Ovary (tissue), 9 donors: ENCODE measurements around the gene PAK1. TPM values are rescaled to one million over a fixed set of nuclear protein-coding genes. Genes with fewer than 3 reads are reported as not detected.

ENCODE experiments used
- DNase-seq, 5 donors: peaks; one replicate each; pipeline ENCODE4 v3.0.0-alpha.2; 2019 to 2020
- H3K27ac ChIP-seq, 2 donors: fragments of 200-600 bp; one replicate each; pipeline versions ENCODE4 v1.5.1 to v1.8.0; 2019 to 2022
- H3K27me3 ChIP-seq: fragments of 200-600 bp; one replicate; pipeline ENCODE4 v1.8.0; 2022
- H3K36me3 ChIP-seq: fragments of 200-600 bp; sonication (generic); one replicate; pipeline ENCODE4 v1.5.1; 2019
- H3K4me1 ChIP-seq: one replicate; pipeline ENCODE4 v1.8.1; 2013; ENCODE audit warnings: mild to moderate bottlenecking, moderate library complexity; ENCODE audit not compliant: insufficient read depth
- H3K4me3 ChIP-seq: fragments of 200-600 bp; sonication (generic); one replicate; pipeline ENCODE4 v1.5.1; 2017
- H3K9me3 ChIP-seq, 2 donors: fragments of 200-600 bp in 1 of 2; sonication (generic) in 1 of 2; one replicate each; pipeline versions ENCODE4 v1.5.1 to v1.8.1; 2013 to 2019; ENCODE audit warnings: mild to moderate bottlenecking in 1 of 2, moderate library complexity in 1 of 2
- EP300 ChIP-seq: sonication (generic); formaldehyde crosslinking; IDR thresholded peaks from one replicate; pipeline ENCODE4 v1.6.1; 2017; ENCODE audit warnings: antibody characterized with exemption
- POLR2A ChIP-seq: fragments of 450-650 bp; IDR thresholded peaks from one replicate; pipeline ENCODE4 v1.6.1; 2017; ENCODE audit warnings: antibody characterized with exemption, mild to moderate bottlenecking, moderate library complexity
- WGBS, 3 donors: extraction: QIAGEN DNeasy Blood & Tissue Kit in 1 of 3; methylation state at CpG; one replicate each; pipeline versions ENCODE4 v1.1.5 to v1.1.7; 2013 to 2017; 5-methylcytosine and 5-hydroxymethylcytosine counted together
- intact Hi-C, 4 donors: fragments of 100-400 bp; cut with DNase I; formaldehyde crosslinking; loops; one replicate each; pipeline versions ENCODE4 v1.11.0 to v1.15.1; 2022 to 2023
- polyA plus RNA-seq, 2 donors: library from polyadenylated mRNA; stranded (reverse); fragments of 200-250 nt in 1 of 2; fragments of 350-450 nt in 1 of 2; fragmentation: Illumina TruSeq in 1 of 2; extraction: RNeasy Lipid Tissue Mini Kit (QIAGEN cat#74804) in 1 of 2; gene quantifications; one replicate each; pipeline ENCODE4 v1.2.3, GENCODE V29; 2013 to 2014
- total RNA-seq, 7 donors: library from RNA; depleted of rRNA in 2 of 7; stranded (reverse); fragments of >200 nt in 2 of 7; fragmentation: NEBNext Ultra II Directional in 3 of 7; extraction: Animal tissue kit (Norgen Biotek cat#: 25700) in 3 of 7; gene quantifications; one replicate each; pipeline versions ENCODE4 v1.1.0 to v1.2.4, GENCODE V29; 2016 to 2023
- TF ChIP-seq, protein P1 (sequence below), 3 donors: fragments of 450-650 bp in 2 of 3; fragments of 200-600 bp in 1 of 3; IDR thresholded peaks; one replicate each; pipeline versions ENCODE4 v1.5.1 to v1.8.0; 2016 to 2022; ENCODE audit warnings: antibody characterized with exemption in 3 of 3, mild to moderate bottlenecking in 1 of 3
- donor health status: DM: no; HTN: no; CAD: no; lungs with moderate emphysema.
- donor health status: DM: no; HTN: no; CAD: no.
- donor health status: Bipolar disorder and iron deficiency.
- donor health status: DM: yes; HTN: yes; CAD: no.
- donor health status: DM: no; HTN: no; CAD: no.
- donor health status: DM: yes; HTN: yes; CAD: no.

The PAK1 gene
- total and polyA plus RNA-seq, 9 donors, result 18.4 to 53.0 (median 42.3) TPM

DNA sequence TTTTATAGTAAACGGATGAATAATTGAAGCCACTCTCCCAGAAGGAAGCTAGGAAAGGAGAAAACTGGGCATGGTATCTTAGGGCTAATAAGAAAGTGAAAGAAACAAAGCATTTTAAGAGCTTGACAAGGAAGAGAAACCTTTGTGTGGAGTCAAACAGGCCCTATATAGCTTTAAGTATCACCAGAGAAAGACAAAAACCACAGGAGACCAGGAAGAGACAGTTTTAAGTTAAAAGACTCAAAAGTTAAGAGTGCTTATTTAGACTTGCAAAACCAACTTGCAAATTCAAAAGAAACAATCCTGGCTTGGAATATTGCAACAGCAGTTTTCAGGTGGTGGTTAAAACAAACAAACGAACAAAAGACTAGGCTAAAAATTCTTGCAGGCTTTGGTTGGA, 3.4 kb downstream of the PAK1 start:
- Histone ChIP-seq H3K27ac (no peak overlapping the region), H3K9me3 (no peaks in the 10 kb centered on the region), H3K4me3 (no peak overlapping the region), H3K4me1 (peaks cover 5% of the 10 kb centered on the region), H3K27me3 (no peaks in the 10 kb centered on the region), H3K36me3 (no peaks in the 10 kb centered on the region)
- WGBS, 3 donors, result 71 to 85% (median 83%) methylated on average over 2 of the region's 2 CpGs
- DNase-seq, result no peak
- intact Hi-C loops, result loop anchor here in 2 of 4 donors (10.0 kb wide), 3 partner anchors 124 to 346 kb away; partner anchors contain the start of gene MYO7A (in 1 of the 2)
- TF ChIP-seq, protein P1, sequence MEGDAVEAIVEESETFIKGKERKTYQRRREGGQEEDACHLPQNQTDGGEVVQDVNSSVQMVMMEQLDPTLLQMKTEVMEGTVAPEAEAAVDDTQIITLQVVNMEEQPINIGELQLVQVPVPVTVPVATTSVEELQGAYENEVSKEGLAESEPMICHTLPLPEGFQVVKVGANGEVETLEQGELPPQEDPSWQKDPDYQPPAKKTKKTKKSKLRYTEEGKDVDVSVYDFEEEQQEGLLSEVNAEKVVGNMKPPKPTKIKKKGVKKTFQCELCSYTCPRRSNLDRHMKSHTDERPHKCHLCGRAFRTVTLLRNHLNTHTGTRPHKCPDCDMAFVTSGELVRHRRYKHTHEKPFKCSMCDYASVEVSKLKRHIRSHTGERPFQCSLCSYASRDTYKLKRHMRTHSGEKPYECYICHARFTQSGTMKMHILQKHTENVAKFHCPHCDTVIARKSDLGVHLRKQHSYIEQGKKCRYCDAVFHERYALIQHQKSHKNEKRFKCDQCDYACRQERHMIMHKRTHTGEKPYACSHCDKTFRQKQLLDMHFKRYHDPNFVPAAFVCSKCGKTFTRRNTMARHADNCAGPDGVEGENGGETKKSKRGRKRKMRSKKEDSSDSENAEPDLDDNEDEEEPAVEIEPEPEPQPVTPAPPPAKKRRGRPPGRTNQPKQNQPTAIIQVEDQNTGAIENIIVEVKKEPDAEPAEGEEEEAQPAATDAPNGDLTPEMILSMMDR (IDR thresholded peaks at IDR 0.05), result no peak
- no peak for TF ChIP-seq POLR2A
- TF ChIP-seq EP300, result no peak

DNA sequence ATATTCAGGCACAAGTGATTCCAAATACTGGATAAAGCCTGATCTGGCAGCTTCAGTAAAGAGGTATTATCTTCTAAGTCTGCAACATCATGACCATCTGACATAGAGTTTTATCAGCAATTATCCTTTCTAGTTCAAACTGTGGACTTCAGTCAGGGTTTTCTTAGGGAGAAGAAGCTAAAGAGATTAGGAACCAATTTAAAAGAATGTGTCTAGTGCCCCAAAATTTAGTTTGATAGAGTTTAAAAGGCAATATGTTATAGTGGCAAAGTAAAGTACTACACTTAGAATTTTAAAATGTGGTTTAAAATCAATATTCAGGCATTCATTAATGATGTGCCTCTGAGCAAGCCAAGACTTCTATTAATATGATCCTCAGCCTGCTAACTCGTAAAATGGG, 5.4 kb downstream of the PAK1 start:
- Histone ChIP-seq H3K27ac (no peak overlapping the region), H3K27me3 (no peaks in the 10 kb centered on the region), H3K4me1 (peaks cover 5% of the 10 kb centered on the region), H3K4me3 (no peak overlapping the region), H3K9me3 (no peaks in the 10 kb centered on the region), H3K36me3 (no peaks in the 10 kb centered on the region)
- DNase-seq, result no peak
- TF ChIP-seq EP300 (no peak), POLR2A (no peak)
- TF ChIP-seq, protein P1 (IDR thresholded peaks at IDR 0.05), result no peak
- WGBS, 3 donors, result 87 to 97% (median 92%) methylated on average over 1 of the region's 1 CpG
- intact Hi-C loops, result no loop called here

DNA sequence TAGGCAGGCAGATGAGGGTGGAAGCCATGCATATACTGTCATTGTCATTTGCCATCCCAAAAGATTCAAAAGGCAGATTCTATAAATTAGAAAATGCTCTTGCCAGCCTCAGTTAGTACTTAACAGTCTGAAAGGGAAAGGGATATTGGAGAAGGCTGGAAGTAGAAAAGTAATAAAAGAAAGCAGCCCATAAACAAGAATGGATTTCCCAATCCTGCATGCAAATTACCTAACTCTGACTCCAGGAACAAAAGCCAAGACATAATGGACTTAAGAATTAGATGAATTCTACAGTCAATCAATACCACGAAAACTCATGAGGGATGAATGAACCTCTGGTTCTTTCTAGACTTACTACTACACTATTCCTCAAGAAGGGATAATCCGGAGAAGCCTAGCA, 5.9 kb downstream of the PAK1 start:
- no peak overlapping the region for H3K4me3 ChIP-seq
- no peak for DNase-seq
- H3K9me3 ChIP-seq, result no peaks in the 10 kb centered on the region
- intact Hi-C loops, result no loop called here
- H3K36me3 ChIP-seq, result no peaks in the 10 kb centered on the region
- no peak overlapping the region for H3K27ac ChIP-seq
- 83 to 95% (median 92%) methylated on average over 2 of the region's 2 CpGs for WGBS, 3 donors
- no peak for TF ChIP-seq EP300
- H3K27me3 ChIP-seq, result no peaks in the 10 kb centered on the region
- H3K4me1 ChIP-seq, result peaks cover 5% of the 10 kb centered on the region

DNA sequence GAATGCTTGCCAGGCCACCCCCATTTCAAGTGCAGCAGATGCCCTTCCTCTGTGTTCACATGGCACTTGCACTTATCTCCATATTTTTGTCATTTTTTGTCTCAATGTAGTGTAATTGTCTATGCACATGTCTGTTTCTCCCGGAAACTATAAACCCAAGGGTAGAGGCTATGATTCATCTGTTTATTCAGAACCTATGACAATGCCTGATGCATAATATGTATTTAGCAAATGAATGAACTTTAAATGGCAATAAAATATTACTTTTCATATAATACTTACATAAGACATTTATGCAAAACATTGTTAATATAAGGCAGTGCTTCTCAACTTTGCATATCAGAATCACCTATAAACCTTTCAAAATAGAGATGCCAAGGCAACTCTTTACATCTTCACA, 6.7 kb downstream of the PAK1 start:
- Histone ChIP-seq H3K36me3 (no peaks in the 10 kb centered on the region), H3K9me3 (no peaks in the 10 kb centered on the region), H3K4me3 (no peak overlapping the region), H3K27ac (no peak overlapping the region), H3K4me1 (peaks cover 5% of the 10 kb centered on the region), H3K27me3 (no peaks in the 10 kb centered on the region)
- 72 to 76% (median 75%) methylated on average over 1 of the region's 1 CpG for WGBS, 3 donors
- DNase-seq, result no peak
- intact Hi-C loops, result no loop called here
- TF ChIP-seq EP300, result no peak
- TF ChIP-seq POLR2A, result no peak
- TF ChIP-seq, protein P1 (IDR thresholded peaks at IDR 0.05), result no peak

DNA sequence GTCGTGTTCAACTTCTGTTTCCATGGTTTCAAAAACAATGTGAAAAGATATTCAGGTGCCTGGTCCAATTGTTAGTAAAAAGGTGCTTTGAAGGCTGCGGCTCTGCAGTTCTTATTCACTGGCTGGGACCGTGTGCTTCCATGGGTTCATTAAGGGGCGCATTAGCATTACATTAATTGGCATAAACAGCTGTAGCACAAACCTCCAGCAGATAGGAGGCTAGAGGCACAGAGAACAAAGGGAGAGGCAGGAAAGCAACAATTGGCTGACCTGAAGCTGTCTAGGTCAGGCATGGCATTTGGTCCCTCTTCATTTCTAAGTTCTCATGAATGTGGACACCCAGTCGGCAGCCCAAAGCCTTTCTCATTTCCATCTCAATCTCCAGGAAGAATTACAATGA, 16.6 kb downstream of the PAK1 start:
- WGBS, 3 donors, result 64 to 75% (median 72%) methylated on average over 5 of the region's 5 CpGs
- intact Hi-C loops, result no loop called here

More for the DNA sequence above, 16.6 kb downstream of the PAK1 start:
- Histone ChIP-seq H3K4me3 (no peak overlapping the region), H3K9me3 (no peaks in the 10 kb centered on the region), H3K36me3 (no peaks in the 10 kb centered on the region), H3K27me3 (no peaks in the 10 kb centered on the region), H3K4me1 (peaks cover 2% of the 10 kb centered on the region), H3K27ac (no peak overlapping the region)
- DNase-seq, result no peak
- TF ChIP-seq, protein P1 (IDR thresholded peaks at IDR 0.05), result no peak
- TF ChIP-seq POLR2A, result no peak
- TF ChIP-seq EP300, result no peak
